Stimulated activated naive B cell treated with anti-CD40 and anti-IgM and Interleukin-4, amounts not matched to agents 10 μg/mL and 1 μg/mL and 100 μg/mL, for 72 hours (primary cell): ENCODE results near the gene SHISAL2B.
"Not testable (repeated sequence)": the region's sequence is repeated elsewhere in the genome, so short reads cannot be mapped to it uniquely, and the experiment has no call there.

Source experiments
- ATAC-seq, 2 donors: fragments of 150-1000 bp; cut with Tn5 transposase; replicated peaks; 2 replicates each; pipeline ENCODE4 v1.10.0; 2021; ENCODE audit warnings: moderate library complexity in 1 of 2
- DNase-seq: peaks from one replicate; pipeline ENCODE4 v3.0.0; 2021
- H3K27ac Mint-ChIP-seq: one replicate; pipeline ENCODE4 v1.8.0; 2022; ENCODE audit warnings: mild to moderate bottlenecking, mixed read lengths
- H3K27me3 Mint-ChIP-seq, 2 donors: one replicate each; pipeline ENCODE4 v1.8.0; 2022; ENCODE audit warnings: mixed read lengths in 2 of 2
- H3K36me3 Mint-ChIP-seq, 2 donors: one replicate each; pipeline ENCODE4 v1.8.0; 2022; ENCODE audit warnings: mixed read lengths in 2 of 2, mild to moderate bottlenecking in 1 of 2
- H3K4me1 Mint-ChIP-seq, 2 donors: one replicate each; pipeline ENCODE4 v1.8.0; 2022; ENCODE audit warnings: mixed read lengths in 2 of 2, mild to moderate bottlenecking in 1 of 2
- H3K4me3 Mint-ChIP-seq, 2 donors: one replicate each; pipeline ENCODE4 v1.8.0; 2022; ENCODE audit warnings: mild to moderate bottlenecking in 2 of 2, mixed read lengths in 2 of 2, moderate library complexity in 1 of 2
- H3K9me3 Mint-ChIP-seq, 2 donors: one replicate each; pipeline ENCODE4 v1.8.0; 2022; ENCODE audit warnings: mixed read lengths in 2 of 2, mild to moderate bottlenecking in 1 of 2

The SHISAL2B gene

GRCh38 chr5:64680289-64680688, 10.0 kb upstream of the SHISAL2B start:
- H3K4me3 Mint-ChIP-seq = no peak overlapping the region
- no peak for DNase-seq
- no peak for ATAC-seq
- H3K27ac Mint-ChIP-seq = no peak overlapping the region
- no peaks in the 10 kb centered on the region for H3K4me1 Mint-ChIP-seq
- no peaks in the 10 kb centered on the region for H3K36me3 Mint-ChIP-seq
- peaks cover 22 to 31% of the 10 kb centered on the region in 2 donors for H3K27me3 Mint-ChIP-seq
- H3K9me3 Mint-ChIP-seq = no peaks in the 10 kb centered on the region

GRCh38 chr5:64682608-64683007, 7.7 kb upstream of the SHISAL2B start:
- Mint-ChIP-seq H3K27me3 (peaks cover 23% of the 10 kb centered on the region in 2 donors), H3K4me1 (no peaks in the 10 kb centered on the region), H3K4me3 (no peak overlapping the region), H3K27ac (no peak overlapping the region), H3K36me3 (no peaks in the 10 kb centered on the region), H3K9me3 (no peaks in the 10 kb centered on the region)
- ATAC-seq = no peak
- DNase-seq = no peak

DNA sequence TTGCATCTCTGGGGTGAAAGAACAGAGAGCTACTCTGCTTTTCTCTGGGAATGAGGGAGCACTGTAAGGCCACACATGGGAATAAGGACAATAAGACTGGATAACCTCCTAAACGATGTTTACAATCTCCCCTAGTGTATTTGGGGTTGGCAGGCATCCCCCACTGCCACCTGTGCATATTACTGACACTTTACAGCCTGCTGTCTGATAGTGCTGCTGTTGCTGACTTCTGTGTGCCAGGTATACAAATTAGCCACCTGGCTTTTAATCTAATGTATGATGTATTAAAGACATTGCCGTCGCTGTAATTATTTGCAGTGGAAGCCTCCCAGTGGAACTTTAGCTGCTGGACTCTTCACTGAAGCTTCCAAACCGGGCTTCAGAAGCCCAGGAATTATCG, 4.4 kb upstream of the SHISAL2B start:
- DNase-seq (no peak), ATAC-seq (no peak)
- Mint-ChIP-seq H3K27me3 (peaks cover 33 to 37% of the 10 kb centered on the region in 2 donors), H3K27ac (no peak overlapping the region), H3K36me3 (no peaks in the 10 kb centered on the region), H3K4me3 (no peak overlapping the region), H3K4me1 (peaks cover 4 to 11% of the 10 kb centered on the region in 2 donors), H3K9me3 (no peaks in the 10 kb centered on the region)

GRCh38 chr5:64688391-64688790, 1.9 kb upstream of the SHISAL2B start:
- DNase-seq = no peak
- no peak overlapping the region for H3K27ac Mint-ChIP-seq
- no peak for ATAC-seq
- H3K9me3 Mint-ChIP-seq = no peaks in the 10 kb centered on the region
- peaks cover 4 to 14% of the 10 kb centered on the region in 2 donors for H3K4me1 Mint-ChIP-seq
- no peaks in the 10 kb centered on the region for H3K36me3 Mint-ChIP-seq
- H3K4me3 Mint-ChIP-seq = no peak overlapping the region
- peaks cover 36 to 40% of the 10 kb centered on the region in 2 donors for H3K27me3 Mint-ChIP-seq

GRCh38 chr5:64688965-64689364, 1.3 kb upstream of the SHISAL2B start:
- H3K27me3 Mint-ChIP-seq = peaks cover 40 to 42% of the 10 kb centered on the region in 2 donors
- DNase-seq (no peak), ATAC-seq (no peak)
- peaks cover 4 to 14% of the 10 kb centered on the region in 2 donors for H3K4me1 Mint-ChIP-seq
- H3K9me3 Mint-ChIP-seq = no peaks in the 10 kb centered on the region
- no peak overlapping the region for H3K27ac Mint-ChIP-seq
- no peak overlapping the region for H3K4me3 Mint-ChIP-seq
- no peaks in the 10 kb centered on the region for H3K36me3 Mint-ChIP-seq

GRCh38 chr5:64690104-64690416, 243 bp upstream of the SHISAL2B start:
- ATAC-seq = peak in 1 of 2 donors; percentile 10
- Mint-ChIP-seq H3K36me3 (no peaks in the 10 kb centered on the region), H3K4me1 (peaks cover 4 to 14% of the 10 kb centered on the region in 2 donors), H3K27ac (no peak overlapping the region), H3K27me3 (peaks cover 40 to 44% of the 10 kb centered on the region in 2 donors), H3K4me3 (peak overlapping the region; percentile 62 to 64), H3K9me3 (no peaks in the 10 kb centered on the region)
- DNase-seq = no peak

GRCh38 chr5:64691291-64691690, 988 bp downstream of the SHISAL2B start:
- Mint-ChIP-seq H3K27ac (no peak overlapping the region), H3K27me3 (peaks cover 40 to 44% of the 10 kb centered on the region in 2 donors), H3K4me3 (no peak overlapping the region)

DNA sequence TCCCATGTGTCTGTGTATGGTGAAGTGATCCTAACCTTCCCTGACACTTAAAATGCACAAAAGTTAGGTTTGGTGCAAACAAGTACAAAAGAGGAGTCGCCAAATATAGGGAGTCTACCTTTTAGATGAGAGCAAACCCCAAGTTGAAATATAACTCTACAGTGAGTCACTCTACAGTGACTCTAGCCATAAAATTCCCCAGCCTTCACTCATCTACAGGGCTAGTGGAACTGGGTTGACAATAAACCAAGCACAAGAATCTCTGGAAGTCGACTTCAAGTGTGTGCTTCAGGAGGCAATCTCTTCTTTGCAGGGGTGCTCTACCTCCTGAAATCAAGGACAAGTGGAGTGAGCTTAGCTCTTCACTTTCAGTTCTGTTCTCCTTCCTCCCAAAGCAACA, 3.3 kb downstream of the SHISAL2B start:
- Mint-ChIP-seq H3K4me3 (no peak overlapping the region), H3K9me3 (peaks cover 10 to 13% of the 10 kb centered on the region in 2 donors), H3K27me3 (peaks cover 32 to 42% of the 10 kb centered on the region in 2 donors), H3K36me3 (peaks cover 0 to 2% of the 10 kb centered on the region in 2 donors), H3K4me1 (peaks cover 4 to 14% of the 10 kb centered on the region in 2 donors), H3K27ac (no peak overlapping the region)
- DNase-seq = no peak
- ATAC-seq = no peak

More at GRCh38 chr5:64691291-64691690, 988 bp downstream of the SHISAL2B start:
- Mint-ChIP-seq H3K9me3 (no peaks in the 10 kb centered on the region), H3K36me3 (no peaks in the 10 kb centered on the region), H3K4me1 (peaks cover 4 to 14% of the 10 kb centered on the region in 2 donors)
- ATAC-seq (no peak), DNase-seq (no peak)

DNA sequence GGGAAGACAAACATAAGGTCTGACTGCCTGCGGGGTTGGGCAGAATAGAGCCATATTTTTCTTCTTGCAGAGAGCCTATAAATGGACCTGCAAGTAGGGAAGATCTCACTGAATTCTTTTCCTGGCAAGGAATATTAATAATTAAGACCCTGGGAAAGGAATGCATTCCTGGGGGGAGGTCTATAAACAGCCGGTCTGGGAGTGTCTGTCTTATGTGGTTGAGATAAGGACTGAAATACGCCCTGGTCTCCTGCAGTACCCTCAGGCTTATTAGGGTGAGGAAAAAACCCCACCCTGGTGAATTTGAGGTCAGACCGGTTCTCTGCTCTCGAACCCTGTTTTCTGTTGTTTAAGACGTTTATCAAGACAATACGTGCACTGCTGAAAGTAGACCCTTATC, 6.1 kb downstream of the SHISAL2B start:
- H3K4me1 Mint-ChIP-seq, H3K27ac Mint-ChIP-seq, H3K36me3 Mint-ChIP-seq, DNase-seq, H3K4me3 Mint-ChIP-seq, ATAC-seq: not testable (repeated sequence)
- peaks cover 10 to 14% of the 10 kb centered on the region in 2 donors for H3K9me3 Mint-ChIP-seq
- peaks cover 11 to 33% of the 10 kb centered on the region in 2 donors for H3K27me3 Mint-ChIP-seq

- peaks cover 8 to 24% of the 10 kb centered on the region in 2 donors for H3K27me3 Mint-ChIP-seq
- no peak overlapping the region for H3K4me3 Mint-ChIP-seq
- peaks cover 0 to 2% of the 10 kb centered on the region in 2 donors for H3K36me3 Mint-ChIP-seq
- ATAC-seq (no peak), DNase-seq (no peak)
- H3K9me3 Mint-ChIP-seq = peaks cover 10 to 14% of the 10 kb centered on the region in 2 donors
- H3K4me1 Mint-ChIP-seq = no peaks in the 10 kb centered on the region
- no peak overlapping the region for H3K27ac Mint-ChIP-seq
These were observed 10.5 kb downstream of the SHISAL2B start for GRCh38 chr5:64700765-64701164.

DNA sequence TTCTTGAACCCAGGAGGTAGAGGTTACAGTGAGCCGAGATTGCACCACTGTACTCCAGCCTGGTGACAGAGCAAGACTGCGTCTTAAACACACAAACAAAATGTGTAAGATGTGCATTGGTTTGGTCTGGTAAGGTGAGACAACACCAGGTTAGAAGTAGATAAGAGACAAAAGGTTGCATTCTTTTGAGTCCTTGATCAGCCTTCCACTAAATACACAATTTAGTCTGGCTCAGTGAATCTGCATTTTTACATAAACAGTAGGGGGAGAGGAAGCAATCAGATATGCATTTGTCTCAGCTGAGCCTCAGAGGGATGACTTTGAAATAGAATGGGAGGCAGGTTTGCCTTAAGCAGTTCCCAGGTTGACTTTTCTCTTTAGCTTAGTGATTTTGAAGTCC, 15.8 kb downstream of the SHISAL2B start:
- H3K27me3 Mint-ChIP-seq, ATAC-seq: not testable (repeated sequence)

DNA sequence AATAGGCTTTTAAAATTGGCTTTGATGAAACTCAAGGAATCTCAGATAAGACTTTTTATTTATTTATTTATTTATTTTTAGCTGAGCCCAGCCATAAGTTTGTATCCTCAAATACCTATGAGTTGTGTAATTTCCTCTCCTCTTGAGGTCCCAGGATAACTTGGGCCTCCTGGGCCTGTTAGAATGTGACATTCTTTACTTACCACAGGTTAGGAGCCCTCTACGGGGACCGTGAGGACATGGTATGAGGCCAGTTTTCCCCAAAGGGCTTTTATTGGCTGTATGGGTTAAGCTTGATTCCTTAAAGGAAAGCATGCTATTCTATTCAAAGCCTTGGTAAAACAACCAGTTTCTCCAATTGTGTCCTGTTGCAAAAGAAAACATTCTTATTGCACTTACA, 16.9 kb downstream of the SHISAL2B start:
- no peak overlapping the region for H3K4me3 Mint-ChIP-seq

More for the DNA sequence above, 15.8 kb downstream of the SHISAL2B start:
- not testable (repeated sequence) for DNase-seq, H3K9me3 Mint-ChIP-seq, H3K4me3 Mint-ChIP-seq, H3K27ac Mint-ChIP-seq, H3K36me3 Mint-ChIP-seq, H3K4me1 Mint-ChIP-seq

DNA sequence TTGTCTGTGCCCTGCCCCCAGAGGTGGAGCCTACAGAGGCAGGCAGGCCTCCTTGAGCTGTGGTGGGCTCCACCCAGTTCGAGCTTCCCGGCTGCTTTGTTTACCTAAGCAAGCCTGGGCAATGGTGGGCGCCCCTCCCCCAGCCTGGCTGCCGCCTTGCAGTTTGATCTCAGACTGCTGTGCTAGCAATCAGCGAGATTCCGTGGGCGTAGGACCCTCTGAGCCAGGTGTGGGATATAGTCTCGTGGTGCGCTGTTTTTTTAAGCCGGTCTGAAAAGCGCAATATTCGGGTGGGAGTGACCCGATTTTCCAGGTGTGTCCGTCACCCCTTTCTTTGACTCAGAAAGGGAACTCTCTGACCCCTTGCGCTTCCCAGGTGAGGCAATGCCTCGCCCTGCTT, 24.2 kb downstream of the SHISAL2B start:
- H3K4me1 Mint-ChIP-seq, H3K27me3 Mint-ChIP-seq, DNase-seq, ATAC-seq, H3K36me3 Mint-ChIP-seq, H3K4me3 Mint-ChIP-seq, H3K27ac Mint-ChIP-seq, H3K9me3 Mint-ChIP-seq: not testable (repeated sequence)

More for the DNA sequence above, 16.9 kb downstream of the SHISAL2B start:
- no peak for DNase-seq
- Mint-ChIP-seq H3K4me1 (no peaks in the 10 kb centered on the region), H3K9me3 (no peaks in the 10 kb centered on the region), H3K27me3 (peaks cover 0 to 8% of the 10 kb centered on the region in 2 donors), H3K27ac (no peak overlapping the region), H3K36me3 (no peaks in the 10 kb centered on the region)
- no peak for ATAC-seq

DNA sequence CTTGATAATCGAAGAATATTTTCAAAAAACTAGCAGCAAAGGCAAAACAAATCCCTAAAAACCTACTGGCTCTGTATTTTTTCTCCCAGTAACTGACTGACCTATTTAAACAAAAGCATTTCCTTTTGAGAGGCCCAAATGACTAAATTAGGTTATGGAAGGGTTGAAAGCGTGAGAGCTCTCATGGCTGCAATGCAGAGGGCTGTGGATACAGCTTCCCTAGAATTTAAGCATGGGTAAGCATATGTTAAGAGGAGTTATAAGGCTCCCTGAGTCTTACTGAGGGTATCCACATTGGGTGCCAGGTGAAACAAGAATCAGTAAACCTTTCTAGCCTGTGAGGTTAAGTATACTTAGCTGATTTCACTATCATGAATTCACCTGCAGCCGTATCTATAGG, 32.3 kb downstream of the SHISAL2B start:
- Mint-ChIP-seq H3K4me3 (no peak overlapping the region), H3K27ac (no peak overlapping the region), H3K36me3 (peaks cover 12 to 23% of the 10 kb centered on the region in 2 donors), H3K9me3 (no peaks in the 10 kb centered on the region), H3K4me1 (no peaks in the 10 kb centered on the region), H3K27me3 (no peaks in the 10 kb centered on the region)
- DNase-seq = no peak
- ATAC-seq = no peak

GRCh38 chr5:64727150-64727549, 36.8 kb downstream of the SHISAL2B start:
- ATAC-seq (no peak), DNase-seq (no peak)
- no peak overlapping the region for H3K4me3 Mint-ChIP-seq
- no peaks in the 10 kb centered on the region for H3K9me3 Mint-ChIP-seq
- H3K27me3 Mint-ChIP-seq = no peaks in the 10 kb centered on the region
- H3K27ac Mint-ChIP-seq = no peak overlapping the region
- no peaks in the 10 kb centered on the region for H3K4me1 Mint-ChIP-seq
- H3K36me3 Mint-ChIP-seq = peaks cover 23 to 40% of the 10 kb centered on the region in 2 donors

DNA sequence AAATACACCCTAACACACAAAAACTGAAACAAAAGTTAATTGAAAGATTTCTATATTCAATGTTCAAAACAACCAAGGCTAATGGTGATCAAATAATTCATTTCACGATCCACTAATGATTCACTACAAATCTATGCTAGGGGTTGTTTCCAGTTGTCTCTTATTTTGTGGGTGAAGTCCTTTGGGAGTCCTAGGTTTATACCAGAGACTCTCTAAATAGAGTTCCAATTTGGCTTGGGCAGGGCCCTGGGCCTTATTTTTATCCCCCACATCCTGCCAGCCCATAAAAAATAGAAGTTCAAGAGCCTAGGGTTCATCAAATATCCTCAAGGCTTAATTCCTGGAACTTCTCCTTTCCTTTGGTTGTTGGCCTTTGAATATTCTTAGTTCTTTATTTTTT, 52.1 kb downstream of the SHISAL2B start:
- peaks cover 12 to 22% of the 10 kb centered on the region in 2 donors for H3K36me3 Mint-ChIP-seq
- H3K4me1 Mint-ChIP-seq = peaks cover 3 to 5% of the 10 kb centered on the region in 2 donors
- no peak overlapping the region for H3K4me3 Mint-ChIP-seq
- DNase-seq (no peak), ATAC-seq (no peak)
- H3K27ac Mint-ChIP-seq = no peak overlapping the region
- no peaks in the 10 kb centered on the region for H3K9me3 Mint-ChIP-seq
- no peaks in the 10 kb centered on the region for H3K27me3 Mint-ChIP-seq
